Measurements from ENCODE around the gene NKD1. TPM values are rescaled to one million over a fixed set of nuclear protein-coding genes. Genes with fewer than 3 reads are reported as not detected.

Gene NKD1
- total RNA-seq, 1 donor: under 0.01 TPM

DNA sequence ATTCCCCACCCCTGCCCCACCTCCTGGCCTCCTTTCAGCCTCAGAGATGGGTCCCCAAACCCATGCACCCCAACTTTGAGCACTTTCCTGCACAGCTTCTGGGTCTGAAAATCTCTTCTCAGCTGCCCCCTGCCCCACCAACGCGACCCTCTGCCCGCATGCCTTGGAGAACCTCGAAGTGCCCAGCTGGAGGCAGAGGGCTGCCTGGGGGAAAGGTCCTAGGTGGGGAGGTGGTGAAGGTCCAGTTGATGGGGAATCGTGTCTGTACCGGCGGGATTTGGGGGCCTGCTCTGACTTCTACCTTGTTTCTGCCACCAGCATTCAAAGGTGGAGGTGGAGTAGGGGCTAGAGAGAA, 1.3 kb downstream of the NKD1 start:
- Histone ChIP-seq H3K4me3 (ENCODE audit: insufficient read depth, low read length) (no peak overlapping the region), H3K79me2 (ENCODE audit: insufficient read depth, low read length) (no peaks in the 10 kb centered on the region), H3K9me3 (ENCODE audit: low read depth, low read length) (no peaks in the 10 kb centered on the region), H4K20me1 (ENCODE audit: insufficient read depth, low read length) (no peaks in the 10 kb centered on the region), H3K4me2 (ENCODE audit: insufficient read depth, low read length) (no peak overlapping the region), H3K4me1 (ENCODE audit: insufficient read depth, low read length) (no peaks in the 10 kb centered on the region), H2AFZ (ENCODE audit: low read length) (no peak overlapping the region), H3K27me3 (ENCODE audit: insufficient read depth, low read length) (peaks cover 48% of the 10 kb centered on the region), H3K27ac (ENCODE audit: low read depth, low read length) (no peak overlapping the region), H3K36me3 (ENCODE audit: insufficient read depth, low read length) (no peaks in the 10 kb centered on the region)
- TF ChIP-seq, protein P1, sequence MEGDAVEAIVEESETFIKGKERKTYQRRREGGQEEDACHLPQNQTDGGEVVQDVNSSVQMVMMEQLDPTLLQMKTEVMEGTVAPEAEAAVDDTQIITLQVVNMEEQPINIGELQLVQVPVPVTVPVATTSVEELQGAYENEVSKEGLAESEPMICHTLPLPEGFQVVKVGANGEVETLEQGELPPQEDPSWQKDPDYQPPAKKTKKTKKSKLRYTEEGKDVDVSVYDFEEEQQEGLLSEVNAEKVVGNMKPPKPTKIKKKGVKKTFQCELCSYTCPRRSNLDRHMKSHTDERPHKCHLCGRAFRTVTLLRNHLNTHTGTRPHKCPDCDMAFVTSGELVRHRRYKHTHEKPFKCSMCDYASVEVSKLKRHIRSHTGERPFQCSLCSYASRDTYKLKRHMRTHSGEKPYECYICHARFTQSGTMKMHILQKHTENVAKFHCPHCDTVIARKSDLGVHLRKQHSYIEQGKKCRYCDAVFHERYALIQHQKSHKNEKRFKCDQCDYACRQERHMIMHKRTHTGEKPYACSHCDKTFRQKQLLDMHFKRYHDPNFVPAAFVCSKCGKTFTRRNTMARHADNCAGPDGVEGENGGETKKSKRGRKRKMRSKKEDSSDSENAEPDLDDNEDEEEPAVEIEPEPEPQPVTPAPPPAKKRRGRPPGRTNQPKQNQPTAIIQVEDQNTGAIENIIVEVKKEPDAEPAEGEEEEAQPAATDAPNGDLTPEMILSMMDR (IDR thresholded peaks at IDR 0.05; ENCODE audit: extremely low read depth, low read depth, low read length): no peak
- no peak for DNase-seq (ENCODE audit: insufficient read length, low spot score, missing footprints)

DNA sequence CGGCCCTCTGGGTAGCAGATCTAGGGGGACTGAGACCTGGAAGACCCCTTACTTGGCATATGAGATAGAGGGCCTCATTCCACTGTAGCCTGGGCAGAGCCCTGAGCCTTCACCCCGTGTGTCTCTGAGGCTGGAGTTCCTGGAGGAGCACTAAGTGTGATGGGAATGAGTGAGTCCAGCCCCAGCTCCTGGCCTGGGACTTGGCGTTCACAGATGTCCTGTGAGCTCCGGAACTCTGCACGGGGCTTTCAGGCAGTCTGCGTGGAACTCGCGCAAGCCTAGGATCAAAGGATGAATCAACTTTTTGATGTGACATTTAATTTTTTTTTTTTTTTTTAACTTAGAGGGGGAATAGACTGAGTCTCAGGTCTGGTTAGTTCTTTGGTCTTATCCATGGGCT, 1.8 kb downstream of the NKD1 start:
- Histone ChIP-seq H3K36me3 (ENCODE audit: insufficient read depth, low read length) (no peaks in the 10 kb centered on the region), H3K27me3 (ENCODE audit: insufficient read depth, low read length) (peaks cover 47% of the 10 kb centered on the region), H3K9me3 (ENCODE audit: low read depth, low read length) (no peaks in the 10 kb centered on the region), H3K4me1 (ENCODE audit: insufficient read depth, low read length) (no peaks in the 10 kb centered on the region), H3K79me2 (ENCODE audit: insufficient read depth, low read length) (no peaks in the 10 kb centered on the region), H4K20me1 (ENCODE audit: insufficient read depth, low read length) (no peaks in the 10 kb centered on the region), H3K4me3 (ENCODE audit: insufficient read depth, low read length) (no peak overlapping the region), H2AFZ (ENCODE audit: low read length) (no peak overlapping the region), H3K4me2 (ENCODE audit: insufficient read depth, low read length) (no peak overlapping the region), H3K27ac (ENCODE audit: low read depth, low read length) (no peak overlapping the region)
- no peak for DNase-seq (ENCODE audit: insufficient read length, low spot score, missing footprints)
- TF ChIP-seq, protein P1 (IDR thresholded peaks at IDR 0.05; ENCODE audit: extremely low read depth, low read depth, low read length): no peak

DNA sequence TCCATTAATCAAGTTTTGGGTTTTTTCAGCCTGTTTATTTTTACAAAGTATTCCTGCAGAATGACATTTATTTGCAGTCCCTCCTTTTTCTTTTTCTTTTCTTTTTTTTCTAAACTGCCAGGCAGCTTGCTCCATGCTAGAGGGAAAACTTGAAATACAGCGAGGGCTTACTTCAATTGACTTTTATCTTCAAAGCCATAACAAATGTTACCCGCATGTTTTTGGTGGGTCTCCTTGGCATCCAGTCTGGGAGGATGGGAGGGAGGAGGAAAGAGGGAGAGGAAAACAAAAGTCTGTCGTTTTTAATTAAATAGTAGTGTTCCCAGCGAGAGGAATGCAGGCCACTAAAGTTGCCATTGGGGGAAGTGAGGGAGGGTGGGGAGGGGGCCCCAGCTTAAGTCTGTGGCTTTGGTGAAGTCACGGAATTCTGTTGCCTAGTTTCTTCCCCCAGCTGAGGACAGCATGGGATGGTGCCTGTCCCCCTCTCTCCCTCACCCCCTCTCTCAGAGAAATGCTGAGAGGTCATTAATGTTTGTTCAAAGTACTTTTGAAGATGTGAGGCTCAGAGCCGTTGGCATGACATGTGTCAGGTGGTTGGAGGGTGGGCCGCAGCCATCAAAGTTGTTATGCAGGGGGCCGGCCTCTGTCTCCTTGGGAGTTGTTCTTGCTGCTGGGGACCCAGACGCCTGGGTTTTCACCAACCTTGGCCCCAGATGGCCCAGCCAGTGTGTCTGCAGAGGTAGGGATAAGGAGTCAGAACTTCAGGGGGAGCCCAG, 2.9 kb downstream of the NKD1 start:
- Histone ChIP-seq H3K4me1 (ENCODE audit: insufficient read depth, low read length) (no peaks in the 10 kb centered on the region), H3K4me3 (ENCODE audit: insufficient read depth, low read length) (no peak overlapping the region), H3K79me2 (ENCODE audit: insufficient read depth, low read length) (no peaks in the 10 kb centered on the region), H2AFZ (ENCODE audit: low read length) (no peak overlapping the region), H3K4me2 (ENCODE audit: insufficient read depth, low read length) (no peak overlapping the region), H4K20me1 (ENCODE audit: insufficient read depth, low read length) (no peaks in the 10 kb centered on the region), H3K27me3 (ENCODE audit: insufficient read depth, low read length) (peaks cover 37% of the 10 kb centered on the region), H3K36me3 (ENCODE audit: insufficient read depth, low read length) (no peaks in the 10 kb centered on the region), H3K27ac (ENCODE audit: low read depth, low read length) (no peak overlapping the region), H3K9me3 (ENCODE audit: low read depth, low read length) (no peaks in the 10 kb centered on the region)
- DNase-seq (ENCODE audit: insufficient read length, low spot score, missing footprints): no peak
- TF ChIP-seq, protein P1 (IDR thresholded peaks at IDR 0.05; ENCODE audit: extremely low read depth, low read depth, low read length): no peak

DNA sequence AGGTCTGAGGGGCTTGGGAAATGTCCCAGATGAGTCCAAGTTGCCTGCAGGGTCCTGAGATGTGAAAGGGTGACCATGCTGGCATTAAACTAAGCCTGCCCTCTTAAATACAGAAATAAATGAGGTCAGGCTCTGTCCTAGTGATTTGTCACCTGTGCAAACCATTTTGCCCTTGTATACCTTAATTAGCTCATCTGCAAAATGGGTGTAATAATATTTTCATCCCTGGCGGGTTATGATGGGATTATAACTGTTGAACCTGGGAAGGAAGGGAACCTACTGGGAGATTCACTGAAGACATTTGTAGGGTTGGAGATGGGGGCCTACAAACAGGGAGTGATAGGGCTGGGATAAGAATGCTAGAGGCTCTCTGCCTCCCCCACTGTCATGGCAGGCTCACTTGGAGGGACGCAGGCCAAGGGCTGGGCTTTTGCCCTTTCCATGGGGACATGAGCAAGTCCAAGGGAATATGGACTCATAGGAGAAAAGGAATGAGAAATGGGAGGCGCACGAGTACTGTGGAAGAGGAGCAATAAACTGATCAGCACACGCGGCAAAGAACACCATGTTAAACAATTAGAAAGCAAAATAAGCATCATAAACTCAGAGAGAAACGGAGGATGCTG, 4.4 kb downstream of the NKD1 start:
- Histone ChIP-seq H3K27ac (ENCODE audit: low read depth, low read length) (no peak overlapping the region), H3K36me3 (ENCODE audit: insufficient read depth, low read length) (no peaks in the 10 kb centered on the region), H3K79me2 (ENCODE audit: insufficient read depth, low read length) (no peaks in the 10 kb centered on the region), H4K20me1 (ENCODE audit: insufficient read depth, low read length) (no peaks in the 10 kb centered on the region), H2AFZ (ENCODE audit: low read length) (no peak overlapping the region), H3K27me3 (ENCODE audit: insufficient read depth, low read length) (peaks cover 22% of the 10 kb centered on the region), H3K4me2 (ENCODE audit: insufficient read depth, low read length) (no peak overlapping the region), H3K4me3 (ENCODE audit: insufficient read depth, low read length) (no peak overlapping the region), H3K4me1 (ENCODE audit: insufficient read depth, low read length) (no peaks in the 10 kb centered on the region), H3K9me3 (ENCODE audit: low read depth, low read length) (no peaks in the 10 kb centered on the region)
- TF ChIP-seq, protein P1 (IDR thresholded peaks at IDR 0.05; ENCODE audit: extremely low read depth, low read depth, low read length): no peak
- DNase-seq (ENCODE audit: insufficient read length, low spot score, missing footprints): no peak
